ENCODE measurements around the gene SLC29A3. TPM values are rescaled to one million over a fixed set of nuclear protein-coding genes. Genes with fewer than 3 reads are reported as not detected.
A peak's percentile ranks its signal among the peaks of the same experiment; 100 is the strongest.
"Not testable (repeated sequence)": the region's sequence is repeated elsewhere in the genome, so short reads cannot be mapped to it uniquely, and the experiment has no call there.

SLC29A3 gene
- 1 to 10 TPM; 4.4 to 5.3 TPM for total RNA-seq

- Mint-ChIP-seq H3K4me1 (ENCODE audit: low read depth) (peaks cover 42% of the 10 kb centered on the region), H3K36me3 (ENCODE audit: insufficient read depth in 2 of 2) (peaks cover 2 to 7% of the 10 kb centered on the region in 2 donors), H3K27ac (peak within 1 kb of the TSS; percentile 90), H3K27me3 (ENCODE audit: low read depth) (no peaks in the 10 kb centered on the region), H3K9me3 (no peaks in the 10 kb centered on the region), H3K4me3 (peak within 1 kb of the TSS; percentile 96 to 97)
- DNase-seq (peak; percentile 86 to 88), ATAC-seq (replicated peaks in 1 of 2) (peak; percentile 93 to 95)
Observed at GRCh38 chr10:71319042-71319799, at the start of gene SLC29A3. SLC29A3 (plus strand) TSS chr10:71319259; CDS start chr10:71319310, 51 bp downstream.

- no peak overlapping the region for H3K27ac Mint-ChIP-seq
- no peaks in the 10 kb centered on the region for H3K9me3 Mint-ChIP-seq
- DNase-seq, result no peak
- no peaks in the 10 kb centered on the region for H3K27me3 Mint-ChIP-seq (ENCODE audit: low read depth)
- H3K4me1 Mint-ChIP-seq (ENCODE audit: low read depth), result no peaks in the 10 kb centered on the region
- H3K36me3 Mint-ChIP-seq (ENCODE audit: insufficient read depth in 2 of 2), result no peaks in the 10 kb centered on the region
- H3K4me3 Mint-ChIP-seq, result no peak overlapping the region
- ATAC-seq (replicated peaks in 1 of 2), result no peak
Observed at GRCh38 chr10:71269301-71270288, 49.5 kb upstream of the SLC29A3 start.

GRCh38 chr10:71270301-71271220, 48.5 kb upstream of the SLC29A3 start:
- Mint-ChIP-seq H3K4me3 (no peak overlapping the region), H3K9me3 (no peaks in the 10 kb centered on the region), H3K27ac (no peak overlapping the region), H3K27me3 (ENCODE audit: low read depth) (no peaks in the 10 kb centered on the region), H3K4me1 (ENCODE audit: low read depth) (no peaks in the 10 kb centered on the region), H3K36me3 (ENCODE audit: insufficient read depth in 2 of 2) (no peaks in the 10 kb centered on the region)
- DNase-seq, result peak; percentile 41 to 46
- ATAC-seq (replicated peaks in 1 of 2), result peak in 1 of 2 donors; percentile 43

GRCh38 chr10:71271662-71272055, 47.4 kb upstream of the SLC29A3 start:
- DNase-seq (no peak), ATAC-seq (replicated peaks in 1 of 2) (no peak)
- H3K4me3 Mint-ChIP-seq, result no peak overlapping the region
- no peaks in the 10 kb centered on the region for H3K4me1 Mint-ChIP-seq (ENCODE audit: low read depth)
- no peaks in the 10 kb centered on the region for H3K27me3 Mint-ChIP-seq (ENCODE audit: low read depth)
- no peaks in the 10 kb centered on the region for H3K9me3 Mint-ChIP-seq
- no peak overlapping the region for H3K27ac Mint-ChIP-seq
- no peaks in the 10 kb centered on the region for H3K36me3 Mint-ChIP-seq (ENCODE audit: insufficient read depth in 2 of 2)

- Mint-ChIP-seq H3K4me3 (no peak overlapping the region), H3K27me3 (ENCODE audit: low read depth) (no peaks in the 10 kb centered on the region), H3K27ac (no peak overlapping the region), H3K36me3 (ENCODE audit: insufficient read depth in 2 of 2) (no peaks in the 10 kb centered on the region), H3K9me3 (no peaks in the 10 kb centered on the region), H3K4me1 (ENCODE audit: low read depth) (no peaks in the 10 kb centered on the region)
- DNase-seq, result no peak
- no peak for ATAC-seq (replicated peaks in 1 of 2)
Observed at GRCh38 chr10:71272056-71272771, 46.8 kb upstream of the SLC29A3 start.

GRCh38 chr10:71272974-71273373, 46.1 kb upstream of the SLC29A3 start:
- not testable (repeated sequence) for H3K36me3 Mint-ChIP-seq (ENCODE audit: insufficient read depth in 2 of 2); ATAC-seq (replicated peaks in 1 of 2); H3K4me3 Mint-ChIP-seq; H3K9me3 Mint-ChIP-seq; DNase-seq; H3K27me3 Mint-ChIP-seq (ENCODE audit: low read depth); H3K4me1 Mint-ChIP-seq (ENCODE audit: low read depth); H3K27ac Mint-ChIP-seq

- no peaks in the 10 kb centered on the region for H3K27me3 Mint-ChIP-seq (ENCODE audit: low read depth)
- no peaks in the 10 kb centered on the region for H3K36me3 Mint-ChIP-seq (ENCODE audit: insufficient read depth in 2 of 2)
- H3K4me1 Mint-ChIP-seq (ENCODE audit: low read depth), result no peaks in the 10 kb centered on the region
- ATAC-seq (replicated peaks in 1 of 2) (no peak), DNase-seq (no peak)
- H3K4me3 Mint-ChIP-seq, result no peak overlapping the region
- H3K9me3 Mint-ChIP-seq, result no peaks in the 10 kb centered on the region
- H3K27ac Mint-ChIP-seq, result no peak overlapping the region
Observed at GRCh38 chr10:71273506-71273905, 45.6 kb upstream of the SLC29A3 start.

- Mint-ChIP-seq H3K27me3 (ENCODE audit: low read depth) (no peaks in the 10 kb centered on the region), H3K36me3 (ENCODE audit: insufficient read depth in 2 of 2) (no peaks in the 10 kb centered on the region), H3K27ac (no peak overlapping the region), H3K4me1 (ENCODE audit: low read depth) (no peaks in the 10 kb centered on the region), H3K9me3 (no peaks in the 10 kb centered on the region), H3K4me3 (no peak overlapping the region)
- no peak for ATAC-seq (replicated peaks in 1 of 2)
- DNase-seq, result no peak
Observed at GRCh38 chr10:71274901-71275796, 43.9 kb upstream of the SLC29A3 start.

- Mint-ChIP-seq H3K27ac (no peak overlapping the region), H3K4me1 (ENCODE audit: low read depth) (no peaks in the 10 kb centered on the region)
- ATAC-seq (replicated peaks in 1 of 2), result no peak
Observed at GRCh38 chr10:71276873-71277272, 42.2 kb upstream of the SLC29A3 start.

GRCh38 chr10:71277914-71278665, 41.0 kb upstream of the SLC29A3 start:
- no peak for DNase-seq
- Mint-ChIP-seq H3K4me1 (ENCODE audit: low read depth) (no peaks in the 10 kb centered on the region), H3K27ac (no peak overlapping the region), H3K36me3 (ENCODE audit: insufficient read depth in 2 of 2) (no peaks in the 10 kb centered on the region), H3K9me3 (no peaks in the 10 kb centered on the region), H3K4me3 (no peak overlapping the region), H3K27me3 (ENCODE audit: low read depth) (no peaks in the 10 kb centered on the region)
- ATAC-seq (replicated peaks in 1 of 2), result no peak

More at GRCh38 chr10:71276873-71277272, 42.2 kb upstream of the SLC29A3 start:
- DNase-seq, result no peak
- Mint-ChIP-seq H3K9me3 (no peaks in the 10 kb centered on the region), H3K36me3 (ENCODE audit: insufficient read depth in 2 of 2) (no peaks in the 10 kb centered on the region), H3K4me3 (no peak overlapping the region), H3K27me3 (ENCODE audit: low read depth) (no peaks in the 10 kb centered on the region)

Data from activated T-cell treated with anti-CD3 and anti-CD28 coated beads, Interleukin-2, amount 50 U/mL, for 72 hours (primary cell).